HG03175 (cell line): ENCODE results near the gene RASGEF1C.

Source experiments
- ATAC-seq: cut with Tn5 transposase; IDR thresholded peaks from one replicate; pipeline ENCODE4 v1.9.1; 2021; ENCODE audit warnings: mild to moderate bottlenecking, moderate library complexity; ENCODE audit not compliant: unreplicated experiment

RASGEF1C gene

GRCh38 chr5:180068519-180069090, 140.4 kb downstream of the RASGEF1C start:
- ATAC-seq: no peak

- no peak for ATAC-seq
Observed at GRCh38 chr5:180067986-180068385, 141.0 kb downstream of the RASGEF1C start.

GRCh38 chr5:180060192-180060591, 148.8 kb downstream of the RASGEF1C start:
- ATAC-seq: no peak

- ATAC-seq: no peak
Observed at GRCh38 chr5:180059326-180059725, 149.7 kb downstream of the RASGEF1C start.

- no peak for ATAC-seq
Observed at GRCh38 chr5:180056153-180056552, 152.9 kb downstream of the RASGEF1C start.

- no peak for ATAC-seq
Observed at GRCh38 chr5:180054226-180054625, 154.8 kb downstream of the RASGEF1C start.

- no peak for ATAC-seq
Observed at GRCh38 chr5:180053061-180053602, 155.9 kb downstream of the RASGEF1C start.

- ATAC-seq: no peak
Observed at GRCh38 chr5:180052211-180052818, 156.7 kb downstream of the RASGEF1C start.
